Measurements from ENCODE around the gene PCYT1A.
"Not testable (repeated sequence)": the region's sequence is repeated elsewhere in the genome, so short reads cannot be mapped to it uniquely, and the experiment has no call there.

Gene PCYT1A

GRCh38 chr3:196189566-196190347, 97.8 kb downstream of the PCYT1A start:
- DNase-seq, result no peak

GRCh38 chr3:196186651-196187573, 100.6 kb downstream of the PCYT1A start:
- DNase-seq, result no peak

- no peak for DNase-seq
Observed at GRCh38 chr3:196184881-196185280, 102.6 kb downstream of the PCYT1A start.

GRCh38 chr3:196184169-196184432, 103.4 kb downstream of the PCYT1A start:
- DNase-seq, result not testable (repeated sequence)

- no peak for DNase-seq
Observed at GRCh38 chr3:196181127-196181546, 106.4 kb downstream of the PCYT1A start.

- no peak for DNase-seq
Observed at GRCh38 chr3:196180346-196180745, 107.2 kb downstream of the PCYT1A start.
